Omental fat pad (tissue), 4 donors: ENCODE measurements around the gene HNRNPK. TPM values are rescaled to one million over a fixed set of nuclear protein-coding genes. Genes with fewer than 3 reads are reported as not detected.
A peak's percentile ranks its signal among the peaks of the same experiment; 100 is the strongest.

ENCODE experiments used
- ATAC-seq: fragments of 150-250 bp; one replicate; pipeline ENCODE4 v1.9.1; 2016; ENCODE audit warnings: mild to moderate bottlenecking, moderate library complexity; ENCODE audit not compliant: low FRiP score
- DNase-seq: peaks from one replicate; pipeline ENCODE4 v3.0.0-alpha.2; 2019; ENCODE audit warnings: low spot score
- CTCF ChIP-seq, 3 donors: fragments of 450-650 bp; IDR thresholded peaks; one replicate each; pipeline ENCODE4 v1.5.1; 2016 to 2017; ENCODE audit warnings: antibody characterized with exemption in 3 of 3, mild to moderate bottlenecking in 3 of 3, moderate library complexity in 2 of 3
- total RNA-seq, 4 donors: library from RNA; depleted of rRNA; stranded (reverse); fragments of >200 nt; gene quantifications; one replicate each; pipeline ENCODE4 v1.1.0, GENCODE V29; 2016

The HNRNPK gene
- total RNA-seq, 4 donors from 2014 or later = 417 to 565 (median 429) TPM

DNA sequence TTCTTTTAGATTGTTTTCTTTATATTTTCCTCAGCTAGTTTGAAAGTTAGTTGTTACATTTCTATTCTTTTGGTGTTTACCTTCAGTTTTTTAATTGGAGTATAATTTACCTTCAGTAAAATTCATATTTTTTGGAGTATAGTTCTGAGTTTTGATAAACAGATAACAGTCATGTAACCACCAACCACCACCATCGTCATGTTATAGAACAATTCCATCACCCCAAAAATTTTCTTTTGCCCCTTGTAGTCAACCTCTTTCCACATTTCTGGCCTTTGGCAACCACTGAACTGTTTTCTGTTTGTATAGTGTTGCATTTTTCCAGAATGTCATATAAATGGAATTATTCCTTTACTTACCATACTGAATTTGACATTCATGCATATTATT lies 7.4 kb upstream of the HNRNPK start:
- no peak for ATAC-seq
- no peak for TF ChIP-seq CTCF (IDR thresholded peaks at IDR 0.05)
- no peak for DNase-seq

DNA sequence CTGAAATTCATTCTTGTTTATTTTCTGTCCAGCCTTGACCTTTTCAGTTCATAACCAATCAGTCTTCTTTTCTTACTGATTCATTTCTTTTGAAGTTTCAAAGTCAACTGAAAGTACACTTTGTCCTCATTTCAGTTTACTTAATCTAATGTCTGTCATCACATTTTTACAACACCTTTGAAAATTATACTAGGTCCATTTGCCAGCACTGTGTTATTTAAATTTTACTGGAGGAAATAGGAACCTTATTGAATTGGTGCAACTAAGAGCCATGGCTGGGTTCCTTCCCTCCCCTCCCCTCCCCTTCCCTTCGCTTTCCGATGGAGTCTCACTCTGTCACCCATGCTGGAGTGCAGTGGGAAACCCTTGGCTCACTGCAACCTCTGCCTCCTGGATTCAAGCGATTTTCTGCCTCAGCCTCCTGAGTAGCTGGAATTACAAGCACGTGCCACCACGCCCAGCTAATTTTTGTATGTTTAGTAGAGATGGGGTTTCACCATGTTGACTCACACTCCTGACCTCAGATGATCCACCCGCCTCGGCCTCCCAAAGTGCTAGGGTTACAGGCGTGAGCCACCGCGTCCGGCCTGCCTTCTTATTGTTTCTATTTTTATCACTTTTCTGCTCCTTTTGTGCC lies 6.9 kb upstream of the HNRNPK start:
- ATAC-seq = no peak
- TF ChIP-seq CTCF (IDR thresholded peaks at IDR 0.05) = no peak
- no peak for DNase-seq

DNA sequence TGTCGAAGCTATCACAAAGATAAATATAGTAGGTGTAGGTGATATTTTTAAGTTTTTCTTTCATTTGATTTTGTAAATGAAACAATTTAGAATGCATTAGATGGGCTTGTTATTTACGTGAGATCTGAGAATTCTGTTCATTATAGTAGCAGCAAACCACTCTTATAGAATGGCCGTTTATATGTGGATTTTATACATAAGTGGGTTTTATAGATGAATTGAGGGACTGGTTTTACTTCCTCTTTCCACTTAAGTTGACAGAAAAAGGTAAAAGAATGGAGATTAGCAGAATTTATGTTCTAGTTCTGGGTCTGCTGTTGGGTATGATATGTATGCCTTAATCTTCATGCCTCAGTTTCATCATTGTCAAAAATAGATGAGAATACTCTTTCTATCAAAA lies 6.2 kb upstream of the HNRNPK start:
- ATAC-seq = no peak
- TF ChIP-seq CTCF (IDR thresholded peaks at IDR 0.05) = no peak
- no peak for DNase-seq

DNA sequence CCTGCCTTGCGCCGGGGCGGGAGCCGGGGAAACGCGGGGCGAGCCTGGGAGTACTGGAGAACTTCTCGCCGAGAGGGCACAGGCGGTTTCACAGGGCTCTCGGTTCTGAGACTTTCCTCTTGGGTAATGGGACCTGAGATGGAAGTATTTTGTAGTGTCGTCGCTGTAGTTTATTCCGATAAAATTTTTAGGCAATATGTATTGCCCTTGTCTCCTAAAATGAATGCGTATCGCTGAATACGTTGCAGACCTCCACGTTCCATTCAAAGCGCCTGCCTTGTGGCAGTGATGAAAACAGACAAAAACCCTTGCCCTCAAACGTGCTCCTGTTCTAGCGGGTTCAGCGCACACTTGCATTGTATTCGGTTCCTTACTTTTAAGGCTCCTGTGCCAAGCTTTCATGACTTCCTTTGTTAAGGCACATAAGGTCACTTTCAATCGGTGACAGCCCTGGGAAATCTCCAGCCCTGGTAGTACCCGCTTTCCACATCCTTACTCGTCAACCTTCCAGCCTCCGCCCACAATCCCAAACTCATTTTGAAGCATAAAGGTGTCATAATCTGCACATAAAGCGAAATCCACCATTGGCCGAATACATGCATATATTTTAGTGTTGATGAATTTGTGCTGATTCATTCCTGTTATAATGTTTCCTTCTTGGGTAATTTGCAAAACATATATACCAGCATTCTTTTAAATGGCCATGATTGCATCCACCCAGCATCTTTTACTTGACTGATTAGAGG lies 1.3 kb upstream of the HNRNPK start:
- DNase-seq = no peak
- TF ChIP-seq CTCF (IDR thresholded peaks at IDR 0.05) = no peak
- no peak for ATAC-seq

- no peak for TF ChIP-seq CTCF (IDR thresholded peaks at IDR 0.05)
- ATAC-seq (peak; percentile 84), DNase-seq (peak; percentile 99)
Measured at GRCh38 chr9:83980395-83981125, 545 bp upstream of the HNRNPK start, which contains the start of gene RMI1. TSS of gene RMI1 (plus strand) at chr9:83980805. CDS start at chr9:84000987, 20,182 bp downstream.

DNA sequence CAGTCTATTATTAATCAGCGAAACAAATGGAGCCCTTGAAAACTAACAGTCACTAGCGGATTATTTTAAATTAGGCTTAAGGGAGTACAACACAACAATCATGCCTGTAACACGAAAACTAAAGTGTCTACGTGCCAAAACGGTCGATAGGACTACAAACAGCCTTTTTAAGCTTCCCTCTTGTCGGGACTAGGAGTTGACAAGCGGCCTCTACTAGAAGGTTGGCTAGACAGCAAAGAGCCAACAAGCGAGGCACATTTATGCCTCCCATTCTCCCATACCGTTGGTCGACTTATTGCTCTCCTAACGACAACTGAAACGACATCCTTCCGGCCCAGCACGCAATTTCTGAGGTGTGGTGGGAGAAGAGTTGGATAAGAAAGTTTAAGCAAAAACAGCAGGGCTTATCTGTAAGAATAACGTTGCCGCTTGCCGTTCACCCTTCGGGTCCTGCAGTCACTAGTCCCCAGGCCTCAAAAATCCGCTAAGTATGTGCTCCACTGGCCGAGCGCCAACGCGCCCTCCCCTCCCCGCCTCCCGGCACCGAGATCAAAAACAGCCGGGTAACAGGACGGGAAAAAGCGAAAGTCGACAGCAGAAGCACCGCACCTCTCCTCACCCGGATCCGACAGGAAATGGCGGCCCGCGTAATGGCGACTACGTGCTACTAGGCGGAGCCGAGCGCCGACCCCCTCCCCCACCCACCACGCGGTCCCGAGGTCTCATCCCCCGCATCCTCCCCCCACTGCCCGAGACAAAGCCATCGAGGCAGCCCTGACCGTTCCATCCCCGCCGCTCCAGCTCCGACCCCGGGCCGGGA lies 813 bp downstream of the HNRNPK start:
- no peak for TF ChIP-seq CTCF (IDR thresholded peaks at IDR 0.05)
- DNase-seq = peak; percentile 65
- ATAC-seq = peak; percentile 47
